Skeletal muscle tissue (tissue), 4 donors: ENCODE results near the gene SCN10A. TPM values are rescaled to one million over a fixed set of nuclear protein-coding genes. Genes with fewer than 3 reads are reported as not detected.

Experiments
- H3K27ac ChIP-seq: one replicate; pipeline ENCODE4 v1.7.0; 2013; ENCODE audit warnings: mild to moderate bottlenecking, low read depth, low read length, inconsistent platforms
- H3K27me3 ChIP-seq, 3 donors: one replicate each; pipeline ENCODE4 v1.7.0; 2013; ENCODE audit warnings: low read length in 3 of 3; ENCODE audit not compliant: control insufficient read depth in 3 of 3, insufficient read depth in 3 of 3
- H3K36me3 ChIP-seq, 3 donors: one replicate each; pipeline ENCODE4 v1.7.0; 2013; ENCODE audit warnings: low read length in 3 of 3; ENCODE audit not compliant: control insufficient read depth in 3 of 3, insufficient read depth in 3 of 3
- H3K4me1 ChIP-seq, 3 donors: one replicate each; pipeline ENCODE4 v1.7.0; 2013; ENCODE audit warnings: low read length in 3 of 3, mild to moderate bottlenecking in 3 of 3; ENCODE audit not compliant: control insufficient read depth in 3 of 3, insufficient read depth in 3 of 3
- H3K4me3 ChIP-seq, 3 donors: one replicate each; pipeline ENCODE4 v1.7.0; 2013; ENCODE audit warnings: low read length in 3 of 3
- H3K9ac ChIP-seq, 3 donors: one replicate each; pipeline ENCODE4 v1.7.0; 2013; ENCODE audit warnings: low read length in 3 of 3, mild to moderate bottlenecking in 3 of 3, moderate library complexity in 2 of 3, low read depth in 1 of 3
- H3K9me3 ChIP-seq, 3 donors: one replicate each; pipeline ENCODE4 v1.7.0; 2013; ENCODE audit warnings: low read length in 3 of 3; ENCODE audit not compliant: control insufficient read depth in 3 of 3
- total RNA-seq: library from RNA; depleted of rRNA; stranded (reverse); fragments of >200 nt; gene quantifications from one replicate; pipeline ENCODE4 v1.2.3, GENCODE V29; 2014
- donor health status: Osteomylitis.

Gene SCN10A
- total RNA-seq, 1 donor from 2014 or later = not detected

GRCh38 chr3:38707730-38708129, 108.3 kb downstream of the SCN10A start:
- Histone ChIP-seq H3K9me3 (no peaks in the 10 kb centered on the region), H3K4me3 (no peak overlapping the region), H3K27ac (no peak overlapping the region), H3K4me1 (no peaks in the 10 kb centered on the region), H3K36me3 (no peaks in the 10 kb centered on the region), H3K27me3 (peaks cover 0 to 4% (median 3%) of the 10 kb centered on the region in 3 donors), H3K9ac (no peak overlapping the region)

DNA sequence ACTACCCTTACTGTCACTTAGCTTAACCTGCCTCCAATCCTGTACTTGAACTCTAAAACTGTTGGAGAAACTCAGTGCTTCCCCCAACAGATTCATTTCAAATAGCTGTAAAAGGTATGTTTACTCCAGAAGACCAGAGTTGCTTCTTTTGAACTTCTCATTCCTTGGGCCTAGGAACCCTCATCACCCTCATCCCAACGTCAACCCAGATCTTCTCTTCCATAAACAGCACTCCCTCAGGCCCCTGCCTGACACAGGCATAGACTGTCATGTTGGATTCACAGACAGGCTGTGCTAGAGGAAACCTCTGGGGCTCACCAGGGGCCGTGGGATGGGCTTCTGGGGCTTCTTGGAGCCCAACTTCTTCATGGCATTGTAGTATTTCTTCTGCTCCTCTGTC, 109.1 kb downstream of the SCN10A start:
- H3K4me1 ChIP-seq = no peaks in the 10 kb centered on the region
- H3K9ac ChIP-seq = no peak overlapping the region
- H3K9me3 ChIP-seq = no peaks in the 10 kb centered on the region
- no peak overlapping the region for H3K27ac ChIP-seq
- no peaks in the 10 kb centered on the region for H3K36me3 ChIP-seq
- no peak overlapping the region for H3K4me3 ChIP-seq
- peaks cover 0 to 4% (median 3%) of the 10 kb centered on the region in 3 donors for H3K27me3 ChIP-seq

- Histone ChIP-seq H3K27ac (no peak overlapping the region), H3K9me3 (no peaks in the 10 kb centered on the region), H3K4me1 (no peaks in the 10 kb centered on the region), H3K36me3 (no peaks in the 10 kb centered on the region), H3K27me3 (peaks cover 0 to 4% (median 0%) of the 10 kb centered on the region in 3 donors), H3K4me3 (no peak overlapping the region), H3K9ac (no peak overlapping the region)
Measured at GRCh38 chr3:38702231-38702630, 113.8 kb downstream of the SCN10A start.

DNA sequence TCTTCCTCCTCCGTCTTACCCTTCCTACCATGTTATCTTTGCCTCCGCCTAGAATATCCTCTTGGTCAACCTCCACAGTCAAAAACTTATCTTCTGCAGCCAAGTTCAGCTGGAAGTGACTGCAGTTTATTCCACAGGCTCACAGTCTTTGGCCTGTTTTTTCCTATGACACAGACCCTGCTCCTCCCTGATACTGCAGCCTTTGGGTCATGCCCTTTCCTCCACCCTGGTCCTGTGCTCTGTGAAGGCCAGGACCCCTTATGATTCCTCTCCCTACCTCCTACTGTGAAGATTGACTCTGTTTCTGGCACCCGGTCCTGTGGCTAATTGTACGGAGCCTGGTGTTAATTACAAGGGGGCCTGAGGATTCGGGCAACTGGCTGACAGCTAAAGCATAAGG, 117.3 kb downstream of the SCN10A start:
- Histone ChIP-seq H3K9me3 (no peaks in the 10 kb centered on the region), H3K9ac (no peak overlapping the region), H3K4me3 (no peak overlapping the region), H3K36me3 (no peaks in the 10 kb centered on the region), H3K4me1 (no peaks in the 10 kb centered on the region), H3K27ac (no peak overlapping the region), H3K27me3 (no peaks in the 10 kb centered on the region)

- no peaks in the 10 kb centered on the region for H3K36me3 ChIP-seq
- H3K9ac ChIP-seq = no peak overlapping the region
- no peak overlapping the region for H3K4me3 ChIP-seq
- H3K27ac ChIP-seq = no peak overlapping the region
- H3K27me3 ChIP-seq = no peaks in the 10 kb centered on the region
- H3K4me1 ChIP-seq = no peaks in the 10 kb centered on the region
- no peaks in the 10 kb centered on the region for H3K9me3 ChIP-seq
Measured at GRCh38 chr3:38698061-38698460, 118.0 kb downstream of the SCN10A start.

DNA sequence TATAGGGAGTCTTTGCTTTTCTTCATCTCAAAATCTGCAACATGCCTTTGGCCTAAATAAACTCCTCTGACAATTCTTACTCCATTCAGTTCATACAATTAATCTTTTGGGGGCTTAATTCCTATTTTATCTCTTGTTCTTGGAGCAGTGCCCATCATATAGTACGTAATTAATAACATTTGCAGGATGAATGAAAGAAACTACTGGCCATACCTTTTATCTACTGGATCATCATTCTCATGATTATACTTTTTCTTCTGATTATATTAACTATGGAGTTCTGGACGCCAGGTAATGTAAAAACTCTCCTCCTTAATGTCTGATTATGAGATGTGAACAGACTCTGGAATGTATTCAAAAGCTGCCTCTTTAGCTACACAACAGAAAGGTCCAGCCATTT, 120.0 kb downstream of the SCN10A start:
- Histone ChIP-seq H3K4me3 (no peak overlapping the region), H3K9ac (no peak overlapping the region), H3K4me1 (no peaks in the 10 kb centered on the region), H3K27me3 (no peaks in the 10 kb centered on the region), H3K36me3 (no peaks in the 10 kb centered on the region), H3K27ac (no peak overlapping the region), H3K9me3 (no peaks in the 10 kb centered on the region)

GRCh38 chr3:38690185-38690584, 125.8 kb downstream of the SCN10A start:
- Histone ChIP-seq H3K27me3 (no peaks in the 10 kb centered on the region), H3K4me1 (no peaks in the 10 kb centered on the region), H3K4me3 (no peak overlapping the region), H3K9me3 (no peaks in the 10 kb centered on the region), H3K36me3 (no peaks in the 10 kb centered on the region), H3K9ac (no peak overlapping the region), H3K27ac (no peak overlapping the region)

GRCh38 chr3:38689774-38690173, 126.2 kb downstream of the SCN10A start:
- H3K9ac ChIP-seq = no peak overlapping the region
- H3K9me3 ChIP-seq = no peaks in the 10 kb centered on the region
- no peak overlapping the region for H3K27ac ChIP-seq
- H3K4me1 ChIP-seq = no peaks in the 10 kb centered on the region
- no peak overlapping the region for H3K4me3 ChIP-seq
- no peaks in the 10 kb centered on the region for H3K27me3 ChIP-seq
- no peaks in the 10 kb centered on the region for H3K36me3 ChIP-seq

DNA sequence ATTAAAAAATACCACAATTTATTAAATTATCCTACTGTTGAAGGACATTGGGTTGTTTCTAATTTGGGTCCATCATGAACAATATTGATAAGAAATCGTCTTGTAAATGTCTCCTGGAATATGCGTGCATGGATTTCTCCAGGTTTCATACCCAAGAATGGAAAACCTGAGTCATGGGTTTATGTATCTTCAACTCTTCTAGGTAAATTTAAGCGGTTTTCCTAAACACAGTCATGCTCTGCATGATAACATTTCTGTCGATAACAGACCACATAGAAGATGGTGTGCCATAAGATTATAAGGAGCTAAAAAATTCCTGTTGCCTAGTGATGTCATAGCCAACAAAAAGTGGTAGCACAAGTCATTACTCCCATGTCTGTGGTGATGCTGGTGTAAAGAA, 126.7 kb downstream of the SCN10A start:
- H3K27ac ChIP-seq = no peak overlapping the region
- no peak overlapping the region for H3K9ac ChIP-seq
- no peaks in the 10 kb centered on the region for H3K4me1 ChIP-seq
- H3K4me3 ChIP-seq = no peak overlapping the region
- H3K27me3 ChIP-seq = no peaks in the 10 kb centered on the region
- no peaks in the 10 kb centered on the region for H3K9me3 ChIP-seq
- H3K36me3 ChIP-seq = no peaks in the 10 kb centered on the region

DNA sequence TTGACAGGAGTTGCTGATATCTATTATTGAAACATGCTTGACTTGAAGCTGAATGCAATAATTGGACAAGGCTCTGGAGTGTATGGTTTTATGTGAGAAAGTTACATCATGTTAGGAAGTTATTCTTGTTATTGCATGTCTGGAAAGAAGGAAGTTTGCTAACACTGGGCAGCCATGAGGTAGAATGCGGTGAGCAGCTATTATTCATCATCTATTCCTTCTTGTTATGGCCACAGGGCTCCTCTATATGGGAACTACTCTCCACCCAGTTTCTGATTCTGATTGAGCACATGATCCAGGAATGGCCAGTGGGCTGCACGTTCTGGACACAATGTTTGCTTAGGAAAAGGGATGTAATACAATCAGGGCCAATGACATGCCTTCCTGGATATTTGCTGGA, 128.7 kb downstream of the SCN10A start:
- H3K27ac ChIP-seq = no peak overlapping the region
- no peak overlapping the region for H3K4me3 ChIP-seq
- no peaks in the 10 kb centered on the region for H3K36me3 ChIP-seq

DNA sequence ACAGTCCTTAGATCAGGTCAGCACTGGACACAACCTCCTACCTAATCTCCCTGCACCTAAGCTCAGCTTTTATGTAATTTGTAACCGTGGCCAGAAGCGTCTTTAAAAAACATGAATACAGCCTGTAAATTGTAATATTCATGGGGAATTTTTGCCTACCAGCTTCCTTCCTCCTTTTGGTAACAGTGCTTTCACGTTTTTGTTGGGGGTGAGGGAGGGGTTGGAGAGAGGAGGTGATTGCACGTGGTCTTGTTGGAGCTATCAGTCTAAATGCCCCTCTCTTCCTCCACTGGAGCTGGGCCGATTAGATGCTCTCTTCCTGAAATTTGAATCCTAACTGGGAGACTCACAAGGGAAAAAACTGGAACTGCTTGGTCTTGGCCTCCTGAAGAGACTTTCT, 131.5 kb downstream of the SCN10A start:
- Histone ChIP-seq H3K4me1 (no peaks in the 10 kb centered on the region), H3K27me3 (no peaks in the 10 kb centered on the region), H3K4me3 (no peak overlapping the region)

More for the DNA sequence above, 128.7 kb downstream of the SCN10A start:
- Histone ChIP-seq H3K9ac (no peak overlapping the region), H3K4me1 (no peaks in the 10 kb centered on the region), H3K9me3 (no peaks in the 10 kb centered on the region), H3K27me3 (no peaks in the 10 kb centered on the region)

More for the DNA sequence above, 131.5 kb downstream of the SCN10A start:
- Histone ChIP-seq H3K9ac (no peak overlapping the region), H3K9me3 (no peaks in the 10 kb centered on the region), H3K36me3 (no peaks in the 10 kb centered on the region), H3K27ac (no peak overlapping the region)
